Left colon (tissue), 2 donors: ENCODE measurements around the gene ZFX. TPM values are rescaled to one million over a fixed set of nuclear protein-coding genes. Genes with fewer than 3 reads are reported as not detected.

Experiments
- ATAC-seq: fragments of 200-7000 bp; cut with Tn5 transposase; one replicate; pipeline ENCODE4 v1.9.1; 2020; ENCODE audit warnings: mild to moderate bottlenecking, moderate library complexity
- DNase-seq, 2 donors: peaks; one replicate each; pipeline ENCODE4 v3.0.0-alpha.2; 2020
- intact Hi-C, 2 donors: fragments of 100-400 bp; cut with DNase I in 1 of 2; cut with micrococcal nuclease in 1 of 2; formaldehyde crosslinking; loops; one replicate each; pipeline versions ENCODE4 v1.11.2 to v1.14.0; 2022; cut with DNase I, micrococcal nuclease
- total RNA-seq, 2 donors: library from RNA; stranded (reverse); fragmentation: NEBNext Ultra II Directional; extraction: Animal tissue kit (Norgen Biotek cat#: 25700); gene quantifications; one replicate each; pipeline ENCODE4 v1.2.1, GENCODE V29; 2021
- donor health status: DM: no; HTN: no; CAD: no.
- donor health status: DM: yes; HTN: yes; CAD: no.

The ZFX gene
- total RNA-seq, 2 donors from 2014 or later = 41.8 to 52.3 TPM

GRCh38 chrX:24226176-24226575, 76.6 kb downstream of the ZFX start:
- no peak for ATAC-seq
- DNase-seq = no peak
- intact Hi-C loops = no loop called here

DNA sequence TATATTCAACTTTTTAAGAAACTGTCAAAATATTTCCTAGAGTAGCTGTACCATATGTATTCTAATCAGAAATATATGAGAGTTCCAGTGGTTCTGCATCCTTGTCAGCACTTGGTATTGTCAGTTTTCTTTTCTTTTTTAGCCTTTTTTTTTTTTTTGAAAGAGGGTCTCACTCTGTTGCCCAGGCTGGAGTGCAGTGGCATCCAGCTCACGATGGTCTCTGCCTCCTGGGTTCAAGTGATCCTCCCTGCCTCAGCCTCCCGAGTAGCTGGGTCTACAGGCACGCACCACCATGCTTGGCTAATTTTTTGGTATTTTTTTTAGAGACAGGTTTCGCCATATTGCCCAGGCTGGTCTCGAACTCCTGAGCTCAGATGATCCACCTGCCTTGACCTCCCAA, 79.1 kb downstream of the ZFX start:
- intact Hi-C loops = no loop called here
- ATAC-seq = no peak
- DNase-seq = no peak

- ATAC-seq = no peak
Measured at GRCh38 chrX:24229400-24229879, 79.9 kb downstream of the ZFX start.

DNA sequence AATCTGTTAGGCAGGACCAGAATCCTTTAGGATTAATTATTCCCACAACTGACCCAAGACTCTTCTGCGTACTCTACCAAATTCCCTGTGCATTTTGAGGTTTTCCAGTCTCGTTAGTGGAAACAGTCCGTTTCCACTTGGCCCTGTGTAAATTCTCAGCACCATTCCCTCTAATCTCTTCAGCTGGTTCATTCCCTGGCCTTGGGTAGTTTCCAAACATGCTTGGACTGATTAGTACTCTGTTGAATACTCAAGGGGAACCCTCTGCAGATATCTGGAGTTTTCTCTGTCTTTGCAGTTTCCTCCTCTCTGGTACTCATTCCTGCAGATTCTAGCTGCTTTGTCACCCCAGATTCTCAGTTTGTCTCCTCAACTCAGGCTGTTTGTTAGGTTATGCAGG, 80.4 kb downstream of the ZFX start:
- DNase-seq (no peak), ATAC-seq (no peak)
- intact Hi-C loops = no loop called here

More at GRCh38 chrX:24229400-24229879, 79.9 kb downstream of the ZFX start:
- DNase-seq = no peak
- intact Hi-C loops = no loop called here

DNA sequence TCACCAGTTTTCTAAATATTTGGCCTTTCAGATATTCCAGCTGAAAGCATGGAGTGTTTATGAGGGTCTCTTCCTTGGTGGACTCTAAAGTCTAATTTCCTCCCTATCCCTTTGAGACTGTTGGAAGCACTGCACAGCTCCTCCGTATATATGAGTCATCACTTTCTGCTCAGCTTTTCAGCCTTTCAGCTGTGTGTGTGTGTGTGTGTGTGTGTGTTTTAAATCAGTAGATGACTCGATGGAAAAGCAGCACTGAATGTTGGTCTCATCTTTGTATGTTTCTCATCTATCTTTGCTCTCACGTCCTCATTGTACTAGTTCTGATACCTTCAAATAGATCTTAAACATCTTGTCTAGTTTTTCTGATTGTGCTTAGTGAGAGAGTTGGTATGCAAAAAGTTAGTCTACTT, 81.6 kb downstream of the ZFX start:
- intact Hi-C loops = no loop called here
- no peak for DNase-seq
- ATAC-seq = no peak

- DNase-seq (no peak), ATAC-seq (no peak)
- intact Hi-C loops = no loop called here
Measured at GRCh38 chrX:24231641-24232179, 82.2 kb downstream of the ZFX start.

GRCh38 chrX:24232796-24233195, 83.3 kb downstream of the ZFX start:
- intact Hi-C loops = no loop called here
- ATAC-seq (no peak), DNase-seq (no peak)

- no peak for ATAC-seq
- no peak for DNase-seq
- intact Hi-C loops = no loop called here
Measured at GRCh38 chrX:24235084-24235710, 85.7 kb downstream of the ZFX start.

DNA sequence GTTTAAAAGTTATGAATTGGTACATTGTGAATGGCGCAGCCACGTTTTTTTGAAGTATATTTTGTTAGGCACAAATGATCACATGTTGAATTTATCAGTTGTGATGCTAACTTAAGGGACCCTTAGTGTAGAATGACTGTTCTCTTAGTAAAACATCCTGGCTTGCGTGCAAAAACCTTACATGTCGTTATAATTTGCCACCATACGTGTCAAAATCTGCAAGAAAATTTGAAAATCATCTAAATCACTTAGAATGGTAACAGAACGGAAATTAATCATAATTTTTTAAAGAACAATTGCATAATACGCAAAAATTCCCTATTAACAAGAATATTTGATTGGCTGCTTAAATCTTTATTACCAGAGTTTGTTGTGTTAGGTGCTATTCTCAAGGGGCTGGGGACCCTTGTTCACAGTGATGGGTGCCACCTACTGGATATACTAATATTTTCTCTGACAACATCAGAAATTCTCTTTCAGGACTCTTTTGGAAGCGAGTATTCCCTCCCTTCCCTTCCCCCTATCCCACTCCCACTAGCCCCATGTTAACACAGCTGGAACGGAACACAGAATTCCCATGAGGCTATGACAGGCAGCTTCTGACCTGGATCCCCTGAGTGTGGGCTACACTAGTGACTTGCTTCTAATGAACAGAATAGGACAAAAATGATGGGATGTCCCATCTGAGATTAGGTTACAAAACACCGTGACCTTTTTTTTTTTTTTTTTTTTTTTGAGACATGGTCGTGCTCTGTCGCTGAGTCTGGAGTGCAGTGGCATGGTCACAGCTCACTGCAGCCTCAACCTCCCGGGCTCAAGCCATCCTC, 92.5 kb downstream of the ZFX start:
- intact Hi-C loops = loop anchor here in 1 of 2 donors (5.0 kb wide), 1 partner anchor 160 kb away; no protein-coding TSS in a partner anchor
- ATAC-seq = peak; percentile 49
- no peak for DNase-seq

GRCh38 chrX:24242649-24243175, 93.2 kb downstream of the ZFX start:
- intact Hi-C loops = loop anchor here in 1 of 2 donors (5.0 kb wide), 1 partner anchor 160 kb away; no protein-coding TSS in a partner anchor
- peak; percentile 17 to 59 for DNase-seq

DNA sequence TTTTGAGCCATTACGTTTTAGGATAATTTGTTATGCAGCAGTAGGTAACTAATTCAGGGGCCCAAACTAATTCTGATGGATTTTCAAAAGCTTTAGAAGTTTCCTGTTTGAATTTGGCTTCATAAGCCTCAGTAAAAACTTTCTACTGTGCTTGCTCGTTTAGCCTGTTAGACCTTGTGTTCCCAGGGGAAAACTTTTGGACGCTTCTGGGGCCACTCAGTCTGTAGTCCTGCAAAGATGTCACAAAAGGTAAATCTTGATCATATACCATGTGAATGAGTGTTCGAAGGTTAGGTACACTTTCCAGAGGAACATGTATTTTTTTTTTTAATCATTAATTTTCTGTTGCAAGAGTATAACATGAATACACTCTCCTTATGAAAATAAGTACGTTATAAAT, 93.7 kb downstream of the ZFX start:
- no peak for ATAC-seq
- intact Hi-C loops = loop anchor here in 1 of 2 donors (5.0 kb wide), 1 partner anchor 161 kb away; no protein-coding TSS in a partner anchor
- DNase-seq = no peak

More at GRCh38 chrX:24242649-24243175, 93.2 kb downstream of the ZFX start:
- ATAC-seq = no peak

DNA sequence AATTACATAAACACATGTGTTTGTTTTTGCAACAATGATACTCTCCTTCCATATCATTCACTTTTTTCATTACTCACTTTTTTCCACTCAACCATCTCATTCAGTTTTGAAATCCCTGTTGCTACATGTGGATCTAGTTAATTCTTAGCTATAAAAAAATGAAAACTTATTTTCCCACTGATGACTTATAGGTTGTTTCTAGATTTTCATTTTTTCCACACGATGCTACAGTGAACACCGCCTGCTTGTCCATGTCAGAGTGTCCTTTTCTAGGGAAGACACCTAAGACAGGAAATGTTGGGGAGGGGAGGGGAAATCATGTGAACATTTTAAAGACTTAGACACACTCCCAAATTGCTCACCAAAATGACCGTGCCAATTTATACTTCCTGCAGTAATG, 94.2 kb downstream of the ZFX start:
- intact Hi-C loops = loop anchor here in 1 of 2 donors (5.0 kb wide), 1 partner anchor 161 kb away; no protein-coding TSS in a partner anchor
- DNase-seq (no peak), ATAC-seq (no peak)

DNA sequence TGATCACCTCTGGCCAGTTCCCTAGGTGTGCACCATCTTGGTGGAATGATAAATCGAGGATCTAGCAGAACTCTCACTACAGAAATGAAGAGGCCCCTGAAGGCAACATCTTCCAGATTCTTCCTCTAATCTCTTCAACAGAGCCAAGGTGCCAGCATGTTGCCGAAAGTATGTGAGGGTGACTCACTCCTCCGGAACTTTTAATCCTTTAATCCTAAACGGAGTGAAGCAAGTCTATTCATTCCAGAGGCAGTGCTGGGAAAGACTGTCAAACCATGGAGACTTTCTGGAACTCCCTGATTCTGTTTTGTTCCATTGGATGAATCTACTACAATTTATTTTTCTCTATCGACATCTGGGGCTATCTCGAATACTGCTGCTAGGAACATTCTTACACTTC, 95.7 kb downstream of the ZFX start:
- no peak for DNase-seq
- intact Hi-C loops = no loop called here

GRCh38 chrX:24248042-24248441, 98.5 kb downstream of the ZFX start:
- DNase-seq (no peak), ATAC-seq (no peak)
- intact Hi-C loops = no loop called here

More for the DNA sequence above, 95.7 kb downstream of the ZFX start:
- ATAC-seq = no peak

- ATAC-seq = peak; percentile 85
- DNase-seq = no peak
- intact Hi-C loops = no loop called here
Measured at GRCh38 chrX:24253030-24253429, 103.5 kb downstream of the ZFX start.

DNA sequence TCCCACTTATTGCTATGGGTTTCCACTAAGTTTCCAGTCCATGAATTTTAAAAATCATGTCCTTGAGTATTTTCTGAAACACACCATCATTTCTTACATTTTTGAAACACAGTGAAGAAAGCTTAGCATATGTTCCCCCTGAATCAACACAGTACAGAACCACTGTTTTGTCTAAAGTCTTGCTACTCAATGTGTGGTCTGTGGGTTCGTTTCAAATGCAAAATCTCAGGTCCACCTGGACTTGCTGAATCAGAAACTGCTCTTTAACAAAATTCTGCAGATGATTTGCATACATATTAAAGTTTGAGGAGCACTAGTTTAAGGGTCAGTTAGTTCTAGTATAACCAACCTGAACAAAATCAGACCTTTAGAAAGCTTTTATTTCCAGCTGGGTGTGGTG, 103.9 kb downstream of the ZFX start:
- intact Hi-C loops = no loop called here
- DNase-seq (no peak), ATAC-seq (no peak)

GRCh38 chrX:24257011-24257410, 107.5 kb downstream of the ZFX start:
- no peak for DNase-seq
- intact Hi-C loops = no loop called here
- ATAC-seq = no peak

GRCh38 chrX:24259544-24260240, 110.2 kb downstream of the ZFX start:
- intact Hi-C loops = no loop called here
- DNase-seq = peak in 1 of 2 donors; percentile 23
- peak; percentile 63 for ATAC-seq
